Astrocyte (in vitro differentiated cells and primary cell): Measurements from ENCODE around the gene PSMC4.

Experiments
- EZH2 ChIP-seq: IDR thresholded peaks from 2 replicates; pipeline ENCODE4 v1.6.1; 2012; ENCODE audit warnings: mild to moderate bottlenecking, low read length, inconsistent platforms; ENCODE audit not compliant: insufficient read depth
- TF ChIP-seq, protein P1 (sequence below): IDR thresholded peaks from 2 replicates; pipeline ENCODE4 v1.5.1; 2011; ENCODE audit warnings: low read depth, mild to moderate bottlenecking, inconsistent platforms, low read length, moderate library complexity; ENCODE audit not compliant: insufficient read depth

DNA sequence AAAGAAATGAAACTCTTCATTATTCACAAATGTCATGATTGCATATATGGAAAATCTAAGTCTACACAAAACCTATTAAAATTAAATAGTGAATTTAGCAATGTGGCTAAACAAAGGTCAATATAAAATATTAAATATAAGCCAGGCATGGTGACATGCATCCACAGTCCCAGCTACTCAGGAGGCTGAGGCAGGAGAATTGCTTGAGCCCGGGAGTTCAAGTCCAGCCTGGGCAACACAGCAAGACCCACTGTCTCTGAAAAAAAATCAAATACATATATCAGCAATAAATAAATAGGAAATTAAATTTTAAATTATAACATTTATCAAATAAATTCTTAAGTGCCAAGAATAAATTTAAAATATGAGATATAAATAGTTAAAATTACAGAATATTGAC, 11.9 kb downstream of the PSMC4 start:
- TF ChIP-seq, protein P1, sequence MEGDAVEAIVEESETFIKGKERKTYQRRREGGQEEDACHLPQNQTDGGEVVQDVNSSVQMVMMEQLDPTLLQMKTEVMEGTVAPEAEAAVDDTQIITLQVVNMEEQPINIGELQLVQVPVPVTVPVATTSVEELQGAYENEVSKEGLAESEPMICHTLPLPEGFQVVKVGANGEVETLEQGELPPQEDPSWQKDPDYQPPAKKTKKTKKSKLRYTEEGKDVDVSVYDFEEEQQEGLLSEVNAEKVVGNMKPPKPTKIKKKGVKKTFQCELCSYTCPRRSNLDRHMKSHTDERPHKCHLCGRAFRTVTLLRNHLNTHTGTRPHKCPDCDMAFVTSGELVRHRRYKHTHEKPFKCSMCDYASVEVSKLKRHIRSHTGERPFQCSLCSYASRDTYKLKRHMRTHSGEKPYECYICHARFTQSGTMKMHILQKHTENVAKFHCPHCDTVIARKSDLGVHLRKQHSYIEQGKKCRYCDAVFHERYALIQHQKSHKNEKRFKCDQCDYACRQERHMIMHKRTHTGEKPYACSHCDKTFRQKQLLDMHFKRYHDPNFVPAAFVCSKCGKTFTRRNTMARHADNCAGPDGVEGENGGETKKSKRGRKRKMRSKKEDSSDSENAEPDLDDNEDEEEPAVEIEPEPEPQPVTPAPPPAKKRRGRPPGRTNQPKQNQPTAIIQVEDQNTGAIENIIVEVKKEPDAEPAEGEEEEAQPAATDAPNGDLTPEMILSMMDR, result no peak
- TF ChIP-seq EZH2, result no peak
